Measurements from ENCODE around the gene GRIP1.

The GRIP1 gene

DNA sequence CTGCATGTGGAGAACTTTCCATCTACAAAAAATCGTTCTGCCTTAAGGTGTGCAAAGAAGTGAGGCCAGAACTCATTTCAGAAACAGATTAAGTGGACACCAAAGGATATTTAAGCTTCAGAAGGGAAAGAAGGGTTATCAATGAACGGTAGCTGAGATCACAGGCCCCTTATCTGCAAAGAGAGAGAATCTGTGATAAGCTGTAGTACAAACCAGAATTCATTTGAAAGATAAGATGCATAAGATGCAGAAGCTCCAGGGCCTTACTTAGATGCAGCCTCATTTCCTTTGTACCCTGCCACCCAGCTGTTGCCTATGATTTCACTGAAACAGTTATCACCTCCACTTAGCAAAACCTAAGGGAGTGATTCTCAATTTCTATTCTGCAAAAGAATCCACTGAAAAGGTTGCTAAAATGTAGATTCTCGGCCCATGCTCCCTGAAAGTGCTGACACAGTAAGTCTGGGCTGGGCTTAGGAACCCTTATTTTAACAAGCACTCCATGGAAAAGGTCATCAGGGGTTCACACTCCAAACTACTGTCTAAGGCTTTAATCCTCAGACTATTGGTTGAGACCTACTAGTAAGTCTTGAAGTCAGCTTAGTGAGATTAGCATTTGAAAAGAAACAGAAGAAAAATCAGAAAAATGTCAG lies 311.7 kb downstream of the GRIP1 start:
- no peak for DNase-seq

DNA sequence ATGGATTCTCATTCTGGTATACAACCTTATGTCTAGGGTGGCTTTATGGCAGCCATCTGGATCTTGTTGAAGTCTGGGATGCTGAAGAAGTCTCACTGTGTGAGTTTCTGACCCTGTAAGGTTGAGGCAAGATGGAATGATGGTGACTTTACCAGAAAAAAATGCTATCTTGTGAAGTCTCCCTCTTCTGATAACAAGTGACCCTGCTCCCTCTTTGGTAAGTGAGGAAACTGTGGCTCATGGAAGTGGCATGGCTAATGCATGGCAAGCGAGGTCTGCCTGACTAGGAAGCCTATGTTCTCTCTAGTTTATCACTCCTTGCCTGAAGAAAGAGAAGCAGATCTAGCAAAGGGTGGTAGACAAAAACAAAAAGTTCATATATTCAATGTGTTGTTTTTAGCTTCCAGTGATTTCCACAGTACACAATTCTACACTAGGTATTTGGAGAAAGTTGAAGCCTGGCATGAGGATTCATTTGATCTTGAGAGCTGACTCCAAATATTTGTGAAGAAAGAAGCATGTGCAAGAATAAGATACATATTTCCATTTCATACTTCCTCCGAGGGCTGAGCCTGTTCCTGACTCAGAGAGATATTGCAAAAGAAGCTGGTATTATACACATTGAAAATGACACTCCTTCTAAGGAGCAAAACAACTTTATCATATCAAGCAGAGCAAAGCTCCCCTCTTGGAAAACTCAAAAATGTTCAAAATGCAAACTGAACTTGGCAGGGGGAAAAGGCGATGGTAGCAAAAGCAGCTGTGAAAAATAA lies 313.0 kb downstream of the GRIP1 start:
- DNase-seq, result no peak

DNA sequence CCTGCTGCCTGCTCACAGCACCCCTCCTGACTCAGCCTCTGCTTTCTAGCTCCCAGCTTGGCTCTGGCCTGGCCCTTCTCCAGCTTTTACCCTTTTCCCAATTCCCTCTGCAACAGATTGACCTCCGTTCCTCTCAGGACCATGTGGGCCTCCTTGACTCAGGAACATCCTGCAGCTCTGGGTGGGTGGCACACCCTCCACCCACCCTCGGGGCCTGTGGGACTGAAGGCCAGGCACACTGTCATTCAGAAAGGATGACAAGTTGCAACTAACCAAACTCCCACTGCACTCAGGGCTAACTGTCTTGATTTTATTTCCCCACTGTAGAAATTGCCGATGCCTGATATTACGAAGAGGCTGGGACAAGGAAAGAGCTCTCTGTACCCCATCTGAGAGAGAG lies 317.2 kb downstream of the GRIP1 start:
- DNase-seq, result no peak

DNA sequence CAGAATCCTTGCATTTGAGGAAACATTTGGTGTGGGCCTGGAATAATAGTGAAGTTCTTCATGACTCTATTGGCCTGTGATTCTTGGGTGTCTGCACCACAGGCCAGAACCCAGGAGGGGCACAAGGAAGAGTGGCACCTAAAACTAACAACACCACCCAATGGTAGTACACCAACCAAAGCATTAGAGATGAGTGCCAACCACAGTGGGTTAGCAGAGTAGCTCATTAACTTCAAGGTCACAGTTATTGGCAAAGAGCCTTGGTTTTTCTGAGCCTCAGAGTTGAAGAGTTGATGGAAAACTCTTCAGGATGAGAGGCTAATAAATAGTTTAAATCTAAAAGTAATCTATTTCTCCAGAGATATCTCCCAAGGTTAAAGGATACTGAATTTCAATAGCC lies 319.6 kb downstream of the GRIP1 start:
- DNase-seq, result no peak

DNA sequence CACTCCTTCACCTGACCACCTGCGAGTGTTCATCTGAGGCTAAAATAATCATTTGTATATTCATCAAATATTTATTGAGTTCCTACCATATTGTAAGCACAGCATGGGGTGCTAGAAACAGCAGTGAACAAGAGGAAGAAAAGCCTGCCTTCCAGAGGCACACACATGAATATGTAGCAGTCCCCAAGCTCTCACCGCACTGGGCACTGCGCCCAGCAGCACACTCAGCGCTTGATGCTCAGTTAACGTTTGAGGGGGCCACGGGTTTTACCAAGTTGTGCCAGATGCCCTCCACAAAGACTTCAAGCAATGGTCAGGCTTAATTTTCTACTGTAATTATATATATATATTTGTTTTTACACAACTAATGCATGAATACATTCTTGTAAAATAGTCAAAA lies 324.6 kb downstream of the GRIP1 start:
- DNase-seq, result no peak

DNA sequence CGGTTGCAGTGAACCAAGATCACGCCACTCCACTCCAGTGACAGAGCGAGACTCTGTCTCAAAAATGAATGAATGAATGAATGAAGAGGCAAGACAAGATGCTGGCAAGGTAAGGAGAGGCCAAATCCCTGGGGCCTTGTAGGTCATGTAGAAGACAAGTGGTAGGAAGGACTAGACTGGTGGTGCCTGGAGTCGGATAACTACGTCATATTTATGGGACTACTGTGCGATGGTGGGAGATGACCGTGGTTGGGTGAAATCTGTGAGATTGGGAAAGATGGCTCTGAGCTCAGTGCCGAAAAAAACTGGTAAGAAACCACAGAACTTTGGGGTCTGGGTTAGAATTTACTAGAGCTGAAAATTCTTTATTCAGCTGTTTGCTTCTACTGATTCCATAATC lies 326.0 kb downstream of the GRIP1 start:
- no peak for DNase-seq

DNA sequence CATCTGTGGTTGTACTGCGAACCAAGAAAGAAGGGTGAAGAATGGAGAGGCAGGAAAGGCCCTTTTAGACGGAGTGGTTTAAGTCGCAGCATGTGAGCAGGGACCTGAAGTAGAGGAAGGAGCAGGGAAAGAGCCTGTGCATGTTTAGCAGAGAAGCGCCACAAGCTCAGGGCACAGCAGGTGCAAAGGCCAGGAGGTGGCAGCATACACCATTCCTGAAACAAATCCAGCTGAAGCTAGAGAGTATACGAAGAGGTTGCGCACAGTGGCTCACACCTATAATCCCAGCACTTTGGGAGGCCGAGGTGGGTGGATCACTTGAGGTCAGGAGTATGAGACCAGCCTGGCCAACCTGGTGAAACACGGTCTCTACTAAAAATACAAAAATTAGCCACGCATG lies 326.7 kb downstream of the GRIP1 start:
- no peak for DNase-seq

DNA sequence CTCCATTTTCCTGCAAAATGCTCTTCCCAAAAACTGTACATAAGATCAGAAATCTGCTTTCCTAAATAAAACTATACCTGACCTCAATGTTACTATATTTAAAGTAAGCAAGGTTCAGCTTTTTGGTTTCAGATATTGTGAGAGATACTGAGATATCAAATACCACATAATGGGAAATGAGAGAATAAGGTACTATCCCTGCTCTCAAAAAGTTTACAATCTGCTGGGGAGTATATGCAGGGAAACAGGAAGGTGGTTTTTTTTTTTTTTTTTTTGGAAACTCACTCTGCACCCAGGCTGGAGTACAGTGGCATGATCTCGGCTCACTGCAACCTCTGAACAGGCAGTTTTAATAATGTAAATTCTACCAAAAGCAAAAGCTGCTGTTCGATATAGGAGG lies 327.6 kb downstream of the GRIP1 start:
- no peak for DNase-seq

DNA sequence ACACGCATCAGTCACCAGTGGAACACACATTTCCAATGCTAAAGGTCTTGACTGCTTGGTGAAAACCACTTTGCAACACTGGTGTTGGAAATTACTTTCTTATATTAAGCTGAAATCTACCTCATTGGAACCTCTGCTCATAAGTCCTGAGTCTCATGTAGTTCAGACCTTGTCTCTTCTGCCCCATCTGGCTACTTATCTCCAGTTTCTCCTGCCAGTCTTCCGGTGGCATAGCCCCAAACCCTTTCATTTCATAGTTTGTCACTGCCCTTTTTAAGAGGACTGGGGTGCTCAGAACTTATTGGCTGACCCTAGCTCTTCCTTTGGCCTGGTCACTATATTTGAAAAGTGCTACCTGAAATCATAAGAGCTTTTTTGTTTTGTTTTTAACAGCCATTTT lies 332.9 kb downstream of the GRIP1 start:
- no peak for DNase-seq

DNA sequence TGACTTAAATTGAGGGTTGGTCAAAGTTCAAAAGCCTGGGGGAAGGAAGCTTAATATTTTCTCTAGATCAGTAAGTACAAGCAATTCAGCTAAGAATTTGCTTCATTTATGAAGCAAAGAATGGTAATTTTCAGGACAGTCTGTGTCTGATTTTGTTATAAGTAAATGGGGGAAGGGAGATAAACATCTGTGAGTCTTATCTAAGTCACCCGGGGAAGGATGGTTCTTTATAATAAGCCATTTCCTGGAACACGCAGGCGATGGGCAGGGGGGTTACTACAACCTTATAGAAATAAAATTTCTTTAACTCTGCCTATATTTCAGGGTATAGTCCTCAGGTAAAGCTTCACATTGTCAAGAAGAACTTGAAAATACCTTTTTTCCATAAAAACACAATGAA lies 333.7 kb downstream of the GRIP1 start:
- no peak for DNase-seq

DNA sequence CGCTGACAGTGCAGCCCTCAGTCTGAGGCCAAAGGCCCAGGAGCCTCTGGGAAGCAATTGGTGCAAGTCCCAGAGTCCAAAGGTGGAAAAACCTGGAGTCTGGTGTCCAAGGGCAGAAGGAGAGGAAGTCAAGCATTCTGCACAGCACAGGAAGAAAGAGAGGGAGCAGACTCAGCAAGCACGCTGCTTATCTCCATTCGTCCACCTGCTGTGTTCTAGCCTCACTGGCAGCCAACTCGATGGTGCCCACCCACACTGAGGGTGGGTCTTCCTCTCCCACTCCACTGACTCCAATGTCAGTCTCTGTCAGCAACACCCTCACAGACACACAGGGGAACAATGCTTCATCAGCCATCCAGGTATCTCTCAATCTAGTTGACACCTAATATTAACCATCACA lies 337.8 kb downstream of the GRIP1 start:
- no peak for DNase-seq

DNA sequence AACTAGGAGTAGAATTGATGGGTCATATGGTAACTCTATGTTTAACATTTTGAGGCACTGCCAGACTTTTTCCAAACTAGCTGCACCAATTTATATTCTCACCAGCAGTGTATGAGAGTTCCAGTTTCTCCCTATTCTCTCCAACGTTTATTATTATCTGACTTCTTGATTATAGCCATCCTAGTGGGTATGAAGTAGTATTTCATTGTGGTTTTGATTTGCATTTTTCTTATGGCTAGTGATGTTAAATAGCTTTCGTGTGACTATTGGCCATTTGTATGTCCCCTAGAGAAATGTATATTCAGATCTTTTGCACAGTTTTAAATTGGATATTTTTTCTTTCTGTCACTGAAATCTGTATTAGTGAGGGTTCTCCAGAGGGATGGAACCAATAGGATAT lies 338.7 kb downstream of the GRIP1 start:
- DNase-seq, result no peak

DNA sequence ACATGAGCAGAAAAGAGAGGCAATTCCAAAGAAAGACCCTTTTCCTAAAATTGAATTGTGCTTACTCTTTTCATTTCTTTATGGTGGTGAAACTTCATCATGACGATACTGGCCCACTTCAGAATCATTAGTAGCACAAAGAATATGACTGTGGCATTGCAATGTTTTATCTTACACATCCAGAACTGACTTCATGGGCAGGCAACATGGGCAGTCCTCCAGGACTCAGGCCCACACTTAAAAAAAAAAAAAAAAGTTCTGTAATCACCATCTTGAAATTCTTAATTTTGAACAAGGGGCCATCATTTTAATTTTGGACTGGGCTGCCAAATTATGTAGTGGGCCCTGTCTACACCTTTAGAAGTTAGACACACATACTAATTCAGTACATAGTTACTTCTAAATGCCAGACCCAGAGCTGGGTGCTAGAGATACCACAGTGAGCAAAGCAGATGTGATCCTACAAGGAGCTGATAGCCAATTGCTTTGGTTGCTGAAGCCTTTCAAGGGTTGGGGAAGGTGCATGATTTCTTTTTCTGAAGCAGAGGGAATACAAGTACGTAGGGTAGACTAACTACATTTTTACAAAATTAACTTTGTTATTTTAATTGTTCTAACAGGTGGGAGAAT lies 341.4 kb downstream of the GRIP1 start:
- DNase-seq, result no peak

DNA sequence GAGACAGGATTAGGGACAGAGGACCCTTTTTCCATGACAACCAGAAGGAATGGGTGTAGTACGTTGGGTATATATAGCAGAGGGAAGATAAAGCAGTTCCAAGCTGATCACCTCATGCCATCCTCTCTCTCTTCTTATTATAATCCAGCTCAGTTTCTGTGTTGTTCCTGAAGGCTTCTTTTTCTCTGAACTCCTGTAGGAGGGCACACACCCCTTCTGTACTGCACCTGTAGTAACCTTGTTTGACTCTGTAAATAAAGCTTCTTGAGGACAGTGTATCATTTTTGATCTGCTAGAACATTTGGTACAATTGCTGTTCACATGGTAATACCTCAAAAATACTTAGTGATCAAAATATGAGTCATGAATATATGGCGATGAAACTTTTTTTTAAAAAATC lies 343.1 kb downstream of the GRIP1 start:
- no peak for DNase-seq

DNA sequence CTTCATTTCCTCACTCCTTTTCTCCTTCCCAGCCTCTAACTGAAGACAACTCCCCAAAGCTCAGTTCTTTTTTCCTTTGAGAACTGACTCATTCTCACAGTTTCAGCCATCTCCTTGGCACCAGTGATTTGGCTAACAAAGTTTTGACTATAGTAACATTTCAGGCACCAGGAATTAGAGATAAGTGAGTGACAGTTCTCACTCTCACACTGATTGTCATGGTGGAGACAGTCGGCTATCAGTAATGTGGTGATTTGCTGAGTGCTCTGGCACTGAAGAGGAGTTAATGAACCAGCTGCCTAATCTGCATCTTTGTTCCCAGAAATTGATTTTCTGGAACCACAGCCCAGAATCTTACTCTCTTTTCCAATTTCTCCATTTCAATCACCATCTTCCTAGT lies 347.1 kb downstream of the GRIP1 start:
- no peak for DNase-seq

DNA sequence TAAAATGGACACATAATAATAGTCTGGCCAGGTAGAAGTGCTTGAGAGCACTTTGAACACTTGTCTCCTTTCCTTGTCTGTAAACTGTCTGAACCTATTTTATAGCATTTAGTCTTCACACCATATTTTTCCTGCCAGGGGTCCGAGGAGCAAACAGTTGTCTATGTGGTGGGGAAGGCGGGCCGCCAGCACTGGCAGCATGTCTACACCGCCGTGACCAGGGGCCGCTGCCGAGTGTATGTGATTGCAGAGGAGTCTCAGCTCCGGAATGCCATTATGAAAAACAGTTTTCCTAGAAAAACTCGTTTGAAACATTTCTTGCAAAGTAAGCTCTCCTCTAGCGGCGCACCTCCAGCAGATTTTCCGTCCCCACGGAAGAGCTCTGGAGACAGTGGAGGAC lies 347.9 kb downstream of the GRIP1 start:
- DNase-seq, result no peak

DNA sequence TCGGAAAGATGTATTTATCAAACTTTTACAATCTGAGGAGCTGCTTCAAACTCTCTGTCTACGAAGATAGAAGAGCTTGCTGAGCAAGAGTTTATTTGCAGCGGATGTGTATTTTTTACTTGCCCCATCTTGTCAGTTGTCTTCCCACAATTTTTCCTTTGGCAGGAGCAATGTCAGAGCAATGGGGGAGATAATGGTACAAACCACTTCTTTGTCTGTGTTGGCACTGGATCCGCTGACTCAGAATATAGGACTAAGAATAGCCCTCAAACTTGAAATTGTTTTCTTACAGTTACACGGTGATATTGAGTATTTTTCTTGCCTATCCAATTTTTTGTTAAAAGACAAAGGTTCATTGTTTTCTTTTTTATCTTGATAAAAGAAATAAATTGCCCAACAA lies 348.9 kb downstream of the GRIP1 start:
- no peak for DNase-seq

DNA sequence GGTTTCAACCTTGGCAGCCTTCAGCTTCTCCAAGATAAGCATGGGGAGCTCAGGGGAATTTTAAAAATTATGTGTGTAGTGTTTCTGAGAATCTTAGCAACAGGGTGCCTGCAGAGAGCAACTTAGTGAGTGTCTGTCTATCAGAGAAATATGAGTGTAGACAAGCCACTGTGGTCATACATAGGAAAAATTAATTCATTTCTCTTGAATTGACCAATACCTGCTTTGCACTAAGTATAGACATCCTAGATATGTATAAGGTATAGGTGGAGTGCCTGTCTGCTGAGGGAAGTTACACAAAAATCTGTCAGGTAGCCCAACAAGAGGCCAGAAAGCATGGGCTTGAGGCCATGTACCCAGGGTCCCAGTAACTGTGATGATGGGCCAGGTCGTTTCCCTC lies 355.9 kb downstream of the GRIP1 start:
- DNase-seq, result no peak

DNA sequence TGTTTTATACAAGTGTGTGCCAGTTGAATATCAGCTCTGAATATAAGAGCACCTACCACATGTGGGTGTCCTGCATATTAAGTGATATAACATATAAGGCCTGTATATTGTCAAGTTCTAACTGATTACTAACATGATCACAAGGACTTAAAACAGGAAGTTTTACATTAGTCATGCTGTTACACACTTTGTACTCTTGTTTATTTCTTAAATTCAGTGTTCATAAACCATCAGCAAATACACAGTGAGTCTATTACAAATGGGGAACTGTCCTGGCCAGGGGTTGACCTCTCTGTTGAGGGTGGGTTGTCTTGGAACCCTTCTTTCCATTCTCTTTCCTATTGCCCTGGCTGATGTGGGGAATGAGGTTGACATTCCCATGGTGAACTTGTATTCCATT lies 357.4 kb downstream of the GRIP1 start:
- DNase-seq, result no peak

DNA sequence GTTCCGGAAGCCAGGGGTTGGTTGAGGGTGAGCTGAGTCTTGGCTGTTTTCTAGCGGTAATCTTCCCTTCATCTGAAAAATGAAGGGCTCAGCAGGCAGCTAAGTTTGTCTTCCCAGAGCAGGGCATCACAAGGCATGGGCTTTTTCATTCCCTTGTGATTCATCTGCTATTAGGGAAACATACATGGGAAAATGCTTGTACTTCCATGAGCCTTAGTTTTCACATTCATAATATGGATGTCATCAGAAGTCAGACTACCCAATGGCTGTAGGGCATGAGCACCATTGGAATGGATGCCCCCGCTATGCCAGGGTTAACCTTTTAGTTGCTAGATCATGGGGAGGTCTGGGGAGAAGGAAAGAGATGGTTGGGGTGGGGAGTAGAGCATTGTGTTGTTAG lies 357.9 kb downstream of the GRIP1 start:
- DNase-seq, result no peak

DNA sequence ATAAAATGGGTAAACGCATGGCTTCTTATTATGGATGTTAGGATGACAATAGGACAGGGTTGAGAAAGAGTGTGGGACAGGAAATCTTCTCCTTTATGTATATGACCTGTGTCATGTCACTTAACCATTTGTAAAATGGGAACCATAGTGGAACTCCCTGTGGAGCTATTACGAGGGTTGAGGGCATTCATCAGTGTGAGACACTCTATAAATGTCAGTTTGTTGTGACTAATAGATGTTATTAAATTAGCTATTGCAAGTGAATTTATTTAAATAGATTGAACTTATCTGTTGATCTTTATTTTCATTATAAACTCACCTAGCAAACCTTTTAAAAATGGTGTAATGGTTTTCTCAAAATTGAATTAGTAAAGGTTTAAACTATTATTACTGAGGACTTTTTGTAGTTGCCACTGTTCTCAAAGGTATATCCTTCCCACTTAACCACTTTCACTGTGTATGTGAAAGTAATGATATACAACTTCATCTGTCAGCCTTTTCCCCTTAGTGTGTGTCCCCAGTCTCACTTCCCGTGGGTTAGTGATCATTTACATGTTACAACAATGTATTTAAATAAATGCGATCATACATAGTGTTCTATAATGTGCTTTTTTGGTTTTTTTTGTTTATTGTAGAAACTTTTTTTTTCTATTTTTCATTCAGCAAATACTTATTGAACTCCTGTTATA lies 359.5 kb downstream of the GRIP1 start:
- no peak for DNase-seq

DNA sequence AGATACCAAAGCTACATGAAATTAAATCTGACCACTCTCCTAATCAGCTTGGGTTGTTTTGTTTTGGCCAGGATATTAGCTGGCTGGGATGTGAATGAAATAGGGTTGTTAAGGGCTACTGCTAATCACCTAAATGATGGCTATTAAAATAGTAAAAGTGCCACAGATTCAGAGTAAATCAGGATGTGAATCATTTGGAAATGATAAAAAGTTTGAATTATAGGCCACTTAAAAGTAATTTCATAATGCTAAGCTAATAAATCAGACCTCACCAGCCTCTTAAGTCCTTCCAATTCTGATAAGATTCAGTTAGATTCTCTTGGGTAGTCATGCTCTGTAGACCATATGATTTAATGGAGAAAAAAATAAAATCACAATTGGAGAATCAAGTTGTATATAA lies 364.6 kb downstream of the GRIP1 start:
- DNase-seq, result no peak

DNA sequence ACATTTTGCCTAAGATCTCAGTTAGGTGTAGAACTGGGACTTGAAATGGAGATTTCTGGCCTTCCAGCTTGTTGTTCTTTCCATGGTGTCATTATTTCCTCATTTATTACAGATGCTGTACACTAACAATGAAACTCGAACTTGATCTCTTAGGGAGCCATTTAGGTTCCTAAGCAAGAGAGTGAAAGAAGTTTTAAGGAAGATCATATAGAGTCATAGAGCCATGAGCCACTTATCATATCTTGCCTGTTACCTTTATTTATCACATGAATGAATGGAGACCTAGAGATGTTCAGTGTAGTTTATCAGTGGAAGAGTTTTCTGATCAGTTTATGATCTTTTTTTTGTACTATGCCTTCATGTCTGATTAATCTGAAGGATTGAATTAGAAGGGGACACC lies 366.7 kb downstream of the GRIP1 start:
- no peak for DNase-seq

DNA sequence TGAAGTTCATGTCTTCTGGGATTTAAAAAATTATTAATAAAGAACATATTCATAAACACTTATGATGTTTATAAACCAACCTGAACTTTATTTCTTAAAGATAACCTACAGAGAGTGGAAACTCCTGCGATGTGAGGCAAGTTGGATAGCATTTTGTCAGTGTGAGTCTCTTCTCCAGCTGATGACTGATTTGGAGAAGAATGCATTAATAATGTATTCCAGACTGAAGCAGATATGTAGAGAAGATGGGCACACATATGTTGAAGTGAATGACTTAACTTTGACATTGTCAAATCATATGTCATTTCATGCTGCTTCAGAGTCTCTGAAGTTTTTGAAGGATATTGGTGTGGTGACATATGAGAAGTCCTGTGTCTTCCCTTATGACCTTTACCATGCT lies 369.3 kb downstream of the GRIP1 start:
- DNase-seq, result no peak

Measured in activated CD4-positive, alpha-beta T cell treated with anti-CD3 and anti-CD28 coated beads, Interleukin-2, amount 50 U/mL, for 16 hours (primary cell).